Measurements from ENCODE around the gene TSPAN13. TPM values are rescaled to one million over a fixed set of nuclear protein-coding genes. Genes with fewer than 3 reads are reported as not detected.

TSPAN13 gene
- total RNA-seq, 1 donor, result 10.8 TPM

GRCh38 chr7:16811551-16811950 is 58.0 kb downstream of the TSPAN13 start:
- DNase-seq (ENCODE audit: low read depth), result peak; percentile 69
- H3K4me3 ChIP-seq (ENCODE audit: low read depth, low read length), result no peak overlapping the region
- TF ChIP-seq, protein P1, sequence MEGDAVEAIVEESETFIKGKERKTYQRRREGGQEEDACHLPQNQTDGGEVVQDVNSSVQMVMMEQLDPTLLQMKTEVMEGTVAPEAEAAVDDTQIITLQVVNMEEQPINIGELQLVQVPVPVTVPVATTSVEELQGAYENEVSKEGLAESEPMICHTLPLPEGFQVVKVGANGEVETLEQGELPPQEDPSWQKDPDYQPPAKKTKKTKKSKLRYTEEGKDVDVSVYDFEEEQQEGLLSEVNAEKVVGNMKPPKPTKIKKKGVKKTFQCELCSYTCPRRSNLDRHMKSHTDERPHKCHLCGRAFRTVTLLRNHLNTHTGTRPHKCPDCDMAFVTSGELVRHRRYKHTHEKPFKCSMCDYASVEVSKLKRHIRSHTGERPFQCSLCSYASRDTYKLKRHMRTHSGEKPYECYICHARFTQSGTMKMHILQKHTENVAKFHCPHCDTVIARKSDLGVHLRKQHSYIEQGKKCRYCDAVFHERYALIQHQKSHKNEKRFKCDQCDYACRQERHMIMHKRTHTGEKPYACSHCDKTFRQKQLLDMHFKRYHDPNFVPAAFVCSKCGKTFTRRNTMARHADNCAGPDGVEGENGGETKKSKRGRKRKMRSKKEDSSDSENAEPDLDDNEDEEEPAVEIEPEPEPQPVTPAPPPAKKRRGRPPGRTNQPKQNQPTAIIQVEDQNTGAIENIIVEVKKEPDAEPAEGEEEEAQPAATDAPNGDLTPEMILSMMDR (IDR thresholded peaks at IDR 0.05; ENCODE audit: insufficient read depth, low read depth, low read length), result no peak

DNA sequence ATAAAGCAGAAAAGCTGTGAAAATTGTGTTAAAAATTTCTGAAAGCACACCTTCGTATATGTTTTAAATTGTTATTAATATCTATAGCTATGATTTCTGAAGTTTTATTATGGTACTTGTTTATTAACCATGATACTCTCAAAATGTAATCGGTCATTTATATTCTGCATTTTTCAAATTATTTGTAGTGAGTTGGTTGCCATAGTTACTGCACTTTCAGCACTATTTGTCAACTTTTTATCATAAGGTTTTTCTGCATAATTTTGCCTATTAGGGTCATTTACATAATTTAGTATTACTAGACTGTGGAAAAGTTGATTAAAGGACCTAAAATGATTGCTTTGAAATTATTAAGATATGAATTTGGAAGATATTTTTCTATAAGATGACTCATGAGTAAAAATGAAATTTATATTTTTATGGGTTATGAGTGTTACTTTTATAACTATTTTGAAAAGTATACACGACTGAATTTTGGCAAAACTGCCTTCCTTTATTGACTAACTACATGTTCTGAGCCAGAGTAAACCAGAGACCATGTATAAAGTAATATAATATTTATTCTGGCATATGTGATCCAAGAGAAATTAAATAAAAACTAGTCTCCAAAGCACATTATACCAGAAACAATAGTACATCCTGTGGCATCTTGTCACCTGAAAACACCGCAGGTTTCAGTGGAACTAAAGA is 59.1 kb downstream of the TSPAN13 start:
- TF ChIP-seq, protein P1 (IDR thresholded peaks at IDR 0.05; ENCODE audit: insufficient read depth, low read depth, low read length), result no peak
- H3K4me3 ChIP-seq (ENCODE audit: low read depth, low read length), result no peak overlapping the region

DNA sequence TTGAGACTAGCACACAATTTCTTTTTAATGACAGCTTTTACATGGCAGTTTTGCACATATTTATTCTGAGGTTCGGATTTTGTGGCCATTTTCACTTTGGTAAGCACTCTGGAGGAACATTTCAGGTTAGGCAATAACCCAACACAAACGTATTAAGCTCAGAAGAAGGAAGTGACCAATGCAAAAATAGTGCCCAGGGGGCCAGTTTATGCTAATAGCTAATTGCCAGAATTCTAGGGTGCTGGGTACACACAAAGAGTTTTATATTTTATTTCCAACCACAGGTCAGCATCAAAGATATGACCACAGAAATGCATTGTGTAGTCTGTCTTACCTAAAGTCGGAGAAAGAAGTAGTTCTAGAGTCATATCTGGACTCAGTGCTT is 59.7 kb downstream of the TSPAN13 start:
- TF ChIP-seq, protein P1 (IDR thresholded peaks at IDR 0.05; ENCODE audit: insufficient read depth, low read depth, low read length), result no peak
- no peak for DNase-seq (ENCODE audit: low read depth)
- H3K4me3 ChIP-seq (ENCODE audit: low read depth, low read length), result no peak overlapping the region

More for the DNA sequence above, 59.1 kb downstream of the TSPAN13 start:
- no peak for DNase-seq (ENCODE audit: low read depth)

DNA sequence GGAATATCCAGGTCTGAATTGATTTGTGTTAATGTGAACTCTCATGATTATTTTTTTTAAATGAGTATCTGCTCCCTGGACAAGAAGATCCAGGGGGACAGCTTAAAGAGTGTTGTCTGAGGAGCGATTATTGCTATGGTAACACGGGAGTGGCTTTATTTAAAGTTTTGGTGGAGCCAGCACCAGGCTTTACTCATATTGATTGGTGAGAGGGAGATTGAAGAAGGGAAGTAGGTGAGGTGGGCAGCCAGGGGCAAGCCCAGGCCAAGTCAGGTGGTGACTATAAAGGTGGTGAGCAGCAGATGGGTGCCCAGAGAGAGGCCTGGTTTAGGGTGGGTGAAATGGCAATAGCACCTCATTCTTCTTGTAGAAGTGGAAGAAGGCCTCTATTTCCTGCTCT is 61.4 kb downstream of the TSPAN13 start:
- no peak for DNase-seq (ENCODE audit: low read depth)
- no peak overlapping the region for H3K4me3 ChIP-seq (ENCODE audit: low read depth, low read length)
- TF ChIP-seq, protein P1 (IDR thresholded peaks at IDR 0.05; ENCODE audit: insufficient read depth, low read depth, low read length), result no peak

DNA sequence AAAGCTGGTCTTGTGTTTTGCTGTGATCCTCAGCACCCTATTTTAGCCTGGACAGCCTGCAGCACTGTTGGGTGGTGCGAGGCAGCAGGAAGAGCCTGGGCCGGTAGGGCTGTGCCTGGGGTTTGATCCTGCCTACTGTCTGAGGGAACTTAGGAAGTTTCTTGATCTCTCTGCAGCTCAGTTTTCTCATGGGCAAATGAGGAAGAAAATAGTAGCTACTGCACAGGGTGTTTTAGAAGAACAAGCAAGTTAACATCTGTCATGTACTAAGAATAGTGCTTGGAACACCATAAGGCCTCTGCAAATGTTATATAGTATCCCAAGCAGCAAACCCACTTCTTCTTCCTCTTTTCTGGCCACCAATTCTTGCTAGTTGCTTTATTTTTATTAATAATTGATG is 63.3 kb downstream of the TSPAN13 start:
- TF ChIP-seq, protein P1 (IDR thresholded peaks at IDR 0.05; ENCODE audit: insufficient read depth, low read depth, low read length), result no peak
- DNase-seq (ENCODE audit: low read depth), result no peak
- H3K4me3 ChIP-seq (ENCODE audit: low read depth, low read length), result no peak overlapping the region

DNA sequence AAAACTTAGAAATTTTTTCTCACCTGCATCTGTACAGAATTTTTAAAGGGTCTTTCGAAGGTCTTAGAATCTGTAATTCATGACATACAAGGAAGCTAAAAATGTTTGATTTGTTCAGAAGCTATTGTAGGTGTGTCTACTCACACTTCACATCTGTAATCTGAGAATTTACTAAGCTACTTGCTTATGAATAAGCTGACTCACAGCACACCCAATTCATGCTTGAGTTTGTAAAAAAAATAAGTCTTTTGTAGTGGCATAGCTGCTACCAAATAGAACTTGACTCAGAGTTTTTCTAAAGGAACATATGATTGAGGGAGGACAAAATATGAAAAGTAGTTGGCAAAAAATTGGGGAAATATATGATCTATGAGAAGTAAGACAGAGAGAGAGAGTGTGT is 64.0 kb downstream of the TSPAN13 start:
- DNase-seq (ENCODE audit: low read depth), result peak; percentile 30
- H3K4me3 ChIP-seq (ENCODE audit: low read depth, low read length), result no peak overlapping the region
- TF ChIP-seq, protein P1 (IDR thresholded peaks at IDR 0.05; ENCODE audit: insufficient read depth, low read depth, low read length), result no peak

GRCh38 chr7:16818732-16819131 is 65.2 kb downstream of the TSPAN13 start:
- H3K4me3 ChIP-seq (ENCODE audit: low read depth, low read length), result no peak overlapping the region
- TF ChIP-seq, protein P1 (IDR thresholded peaks at IDR 0.05; ENCODE audit: insufficient read depth, low read depth, low read length), result no peak
- DNase-seq (ENCODE audit: low read depth), result no peak
